Lung (tissue), 12 donors: ENCODE data around the gene TPRN. TPM values are rescaled to one million over a fixed set of nuclear protein-coding genes. Genes with fewer than 3 reads are reported as not detected.

Experiments used
- ATAC-seq: fragments of 200-7000 bp; cut with Tn5 transposase; one replicate; pipeline ENCODE4 v1.9.1; 2020; ENCODE audit warnings: moderate number of reproducible peaks; ENCODE audit not compliant: insufficient read depth, low FRiP score
- DNase-seq, 3 donors: peaks; one replicate each; pipeline ENCODE4 v3.0.0-alpha.2; 2013 to 2017
- H3K27ac ChIP-seq, 2 donors: one replicate each; pipeline ENCODE4 v1.5.1; 2013; ENCODE audit warnings: mild to moderate bottlenecking in 2 of 2, moderate library complexity in 2 of 2, control low read depth in 1 of 2, inconsistent platforms in 1 of 2, low read depth in 1 of 2, low read length in 1 of 2
- H3K27me3 ChIP-seq, 3 donors: one replicate each; pipeline ENCODE4 v1.5.1; 2013; ENCODE audit warnings: low read length in 2 of 3; ENCODE audit not compliant: control insufficient read depth in 3 of 3, insufficient read depth in 3 of 3
- H3K36me3 ChIP-seq, 4 donors: one replicate each; pipeline ENCODE4 v1.5.1; 2013; ENCODE audit warnings: low read length in 4 of 4, mild to moderate bottlenecking in 1 of 4, moderate library complexity in 1 of 4; ENCODE audit not compliant: control insufficient read depth in 4 of 4, insufficient read depth in 4 of 4
- H3K4me1 ChIP-seq, 5 donors: one replicate each; pipeline ENCODE4 v1.5.1; 2013; ENCODE audit warnings: low read length in 5 of 5, mild to moderate bottlenecking in 2 of 5, moderate library complexity in 1 of 5; ENCODE audit not compliant: control insufficient read depth in 5 of 5, insufficient read depth in 5 of 5
- H3K4me3 ChIP-seq: one replicate; pipeline ENCODE4 v1.5.1; 2013; ENCODE audit warnings: mild to moderate bottlenecking, control low read depth, moderate library complexity
- H3K9ac ChIP-seq, 2 donors: one replicate each; pipeline ENCODE4 v1.5.1; 2013; ENCODE audit warnings: low read length in 2 of 2, control low read depth in 1 of 2; ENCODE audit not compliant: insufficient read depth in 1 of 2
- H3K9me3 ChIP-seq, 4 donors: one replicate each; pipeline ENCODE4 v1.5.1; 2013; ENCODE audit warnings: low read length in 3 of 4, mild to moderate bottlenecking in 1 of 4, moderate library complexity in 1 of 4; ENCODE audit not compliant: control insufficient read depth in 4 of 4, insufficient read depth in 3 of 4
- WGBS, 2 donors: extraction: QIAGEN DNeasy Blood & Tissue Kit; methylation state at CpG; one replicate each; pipeline ENCODE4 v1.1.7; 2013; 5-methylcytosine and 5-hydroxymethylcytosine counted together
- polyA plus RNA-seq, 2 donors: library from polyadenylated mRNA; stranded (reverse); fragments of 200-250 nt; gene quantifications; one replicate each; pipeline ENCODE4 v1.2.1, GENCODE V29; 2013
- total RNA-seq, 2 donors: library from RNA; depleted of rRNA in 1 of 2; stranded (reverse); fragments of >200 nt in 1 of 2; gene quantifications; one replicate each; pipeline ENCODE4 v1.2.1, GENCODE V29; 2014 to 2021
- TF ChIP-seq, protein P1 (sequence below): IDR thresholded peaks from 2 replicates; pipeline ENCODE4 v1.5.1; 2012; ENCODE audit warnings: mild to moderate bottlenecking; ENCODE audit errors: control extremely low read depth, extremely low read depth
- donor health status: control.
- donor health status: control.
- donor health status: Bipolar disorder and iron deficiency.
- donor health status: healthy.
- donor health status: DM: yes; HTN: yes; CAD: no.

TPRN gene
- total and polyA plus RNA-seq, 4 donors: 8.9 to 30.6 (median 15.5) TPM

DNA sequence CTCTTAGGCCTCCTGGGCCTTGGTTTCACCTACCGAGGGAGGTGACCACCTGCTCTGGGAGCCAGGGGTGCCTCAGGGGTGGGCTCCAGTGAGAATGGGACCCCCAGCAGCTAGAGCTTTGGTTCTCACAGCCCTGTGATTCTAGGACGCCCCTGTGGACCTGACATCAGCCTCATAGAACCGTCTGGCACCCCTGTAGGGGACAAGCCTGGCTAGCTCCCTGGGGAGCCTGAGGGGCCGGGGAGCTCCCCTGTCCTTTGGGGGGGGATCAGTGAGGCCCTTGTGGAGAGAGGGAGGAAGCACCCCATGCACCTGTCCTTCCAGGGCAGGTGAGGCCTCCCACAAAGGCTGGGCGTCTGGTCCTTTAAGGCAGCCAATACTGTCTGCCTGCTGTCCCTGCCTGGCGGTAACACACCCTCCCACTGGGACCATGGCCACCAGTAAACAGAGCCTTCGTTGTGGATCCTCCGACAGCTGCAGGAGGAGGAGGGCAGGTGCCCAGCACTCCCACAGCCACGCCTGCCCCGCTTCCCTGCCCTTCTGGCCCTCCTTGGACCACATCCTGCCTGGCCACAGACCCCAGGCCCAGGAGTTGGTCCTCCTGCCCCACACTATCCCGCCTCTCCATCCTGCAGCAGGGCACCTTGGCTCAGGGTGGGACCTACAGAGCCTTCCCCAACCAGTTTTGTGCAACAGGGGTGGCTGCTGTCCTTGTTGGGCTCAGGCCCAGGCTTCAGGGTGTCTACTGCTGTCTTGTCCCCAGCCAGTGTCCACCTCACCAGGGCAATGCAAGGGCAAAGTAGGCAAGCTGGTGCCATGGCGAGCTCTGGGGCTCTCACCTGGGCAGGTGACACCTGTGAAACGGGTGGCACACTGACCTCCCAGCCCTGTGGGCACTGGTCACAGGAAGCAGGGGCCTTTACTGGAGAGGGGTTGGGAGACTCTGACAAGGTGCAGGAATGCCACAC lies 37.5 kb upstream of the TPRN start:
- no peak for DNase-seq
- H3K9me3 ChIP-seq: no peaks in the 10 kb centered on the region
- H3K9ac ChIP-seq: no peak overlapping the region
- no peak overlapping the region for H3K27ac ChIP-seq
- peaks cover 0 to 26% (median 9%) of the 10 kb centered on the region in 5 donors for H3K4me1 ChIP-seq
- H3K36me3 ChIP-seq: peaks cover 0 to 11% (median 6%) of the 10 kb centered on the region in 4 donors
- ATAC-seq: no peak
- WGBS, 2 donors: 82 to 83% methylated on average over 13 of the region's 13 CpGs
- TF ChIP-seq, protein P1, sequence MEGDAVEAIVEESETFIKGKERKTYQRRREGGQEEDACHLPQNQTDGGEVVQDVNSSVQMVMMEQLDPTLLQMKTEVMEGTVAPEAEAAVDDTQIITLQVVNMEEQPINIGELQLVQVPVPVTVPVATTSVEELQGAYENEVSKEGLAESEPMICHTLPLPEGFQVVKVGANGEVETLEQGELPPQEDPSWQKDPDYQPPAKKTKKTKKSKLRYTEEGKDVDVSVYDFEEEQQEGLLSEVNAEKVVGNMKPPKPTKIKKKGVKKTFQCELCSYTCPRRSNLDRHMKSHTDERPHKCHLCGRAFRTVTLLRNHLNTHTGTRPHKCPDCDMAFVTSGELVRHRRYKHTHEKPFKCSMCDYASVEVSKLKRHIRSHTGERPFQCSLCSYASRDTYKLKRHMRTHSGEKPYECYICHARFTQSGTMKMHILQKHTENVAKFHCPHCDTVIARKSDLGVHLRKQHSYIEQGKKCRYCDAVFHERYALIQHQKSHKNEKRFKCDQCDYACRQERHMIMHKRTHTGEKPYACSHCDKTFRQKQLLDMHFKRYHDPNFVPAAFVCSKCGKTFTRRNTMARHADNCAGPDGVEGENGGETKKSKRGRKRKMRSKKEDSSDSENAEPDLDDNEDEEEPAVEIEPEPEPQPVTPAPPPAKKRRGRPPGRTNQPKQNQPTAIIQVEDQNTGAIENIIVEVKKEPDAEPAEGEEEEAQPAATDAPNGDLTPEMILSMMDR: no peak
- no peak overlapping the region for H3K4me3 ChIP-seq
- no peaks in the 10 kb centered on the region for H3K27me3 ChIP-seq

DNA sequence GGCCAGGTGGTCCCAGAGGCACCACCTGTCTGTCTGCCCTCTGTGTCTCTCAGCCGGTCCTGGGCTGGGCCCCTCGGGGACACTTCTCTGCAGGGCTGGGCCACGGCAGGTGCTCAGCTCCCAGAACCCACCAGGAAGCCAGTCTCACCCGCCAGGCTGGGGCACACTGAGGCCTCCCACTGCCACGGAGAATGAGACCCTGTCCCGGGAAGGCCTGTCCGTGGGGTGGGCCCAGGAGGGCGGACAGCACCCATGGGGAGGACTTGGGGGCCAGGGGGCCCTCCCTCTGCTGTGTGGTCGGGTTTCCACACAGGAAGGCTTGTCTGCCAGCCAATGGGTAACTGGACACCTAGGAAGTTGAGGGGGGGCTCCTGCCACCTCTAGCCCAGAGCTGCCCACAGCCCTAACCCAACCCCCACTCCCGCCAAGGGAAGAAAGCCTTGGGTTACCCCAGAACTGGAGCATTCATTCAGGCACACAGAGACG lies 36.4 kb upstream of the TPRN start:
- no peak overlapping the region for H3K9ac ChIP-seq
- peaks cover 0 to 15% (median 8%) of the 10 kb centered on the region in 5 donors for H3K4me1 ChIP-seq
- no peak overlapping the region for H3K27ac ChIP-seq
- H3K4me3 ChIP-seq: no peak overlapping the region
- H3K9me3 ChIP-seq: no peaks in the 10 kb centered on the region
- DNase-seq (no peak), ATAC-seq (no peak)
- no peaks in the 10 kb centered on the region for H3K27me3 ChIP-seq
- H3K36me3 ChIP-seq: peaks cover 0 to under 1% (median 0%) of the 10 kb centered on the region in 4 donors
- TF ChIP-seq, protein P1: no peak
- WGBS, 2 donors: 16 to 40% methylated on average over 11 of the region's 11 CpGs

DNA sequence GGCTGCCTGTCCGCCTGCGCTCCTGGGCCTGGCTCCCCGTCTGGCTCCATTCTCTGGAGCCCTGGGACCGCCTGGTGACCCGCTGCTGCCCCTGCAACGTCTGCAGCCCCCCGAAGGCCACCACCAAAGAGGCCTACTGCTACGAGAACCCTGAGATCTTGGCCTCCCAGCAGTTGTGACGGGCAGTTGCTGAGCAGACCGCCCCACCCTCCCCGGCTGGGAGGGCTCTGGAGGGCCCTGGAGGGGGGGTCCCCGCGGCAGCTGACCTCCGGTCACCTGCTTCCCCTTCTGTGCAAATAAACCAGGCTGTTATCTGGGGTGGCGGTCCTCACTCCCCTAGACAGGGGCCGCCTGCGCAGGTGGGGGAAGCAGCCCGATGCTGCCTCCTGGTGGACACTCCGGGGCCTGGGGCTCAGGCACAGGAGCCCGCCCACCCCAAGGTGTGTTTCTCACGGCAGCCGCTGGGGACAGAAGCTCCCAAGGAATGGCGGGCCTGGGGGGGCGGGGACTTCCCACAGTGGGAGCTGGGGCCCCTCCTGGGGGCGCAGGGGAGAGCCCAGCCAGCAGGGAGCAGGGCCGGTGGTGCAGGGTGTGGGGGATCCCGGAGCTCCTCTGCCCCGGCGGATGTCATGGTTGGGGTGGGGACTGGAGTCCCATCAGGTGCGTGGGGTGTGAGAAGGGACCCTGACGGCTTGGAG lies 35.8 kb upstream of the TPRN start:
- peaks cover 0 to 14% (median 8%) of the 10 kb centered on the region in 5 donors for H3K4me1 ChIP-seq
- H3K9me3 ChIP-seq: no peaks in the 10 kb centered on the region
- H3K9ac ChIP-seq: no peak overlapping the region
- no peak overlapping the region for H3K4me3 ChIP-seq
- no peaks in the 10 kb centered on the region for H3K36me3 ChIP-seq
- no peaks in the 10 kb centered on the region for H3K27me3 ChIP-seq
- DNase-seq (peak; percentile 79 to 91 (median 83)), ATAC-seq (peak; percentile 50)
- WGBS, 2 donors: 4 to 9% methylated on average over 30 to 31 of the region's 31 CpGs
- TF ChIP-seq, protein P1: peak; percentile 99
- no peak overlapping the region for H3K27ac ChIP-seq
